Activated CD4-positive, CD25-positive, alpha-beta regulatory T cell treated with anti-CD3 and anti-CD28 coated beads, Interleukin-2, amount 50 U/mL, for 16 hours (primary cell): ENCODE results near the gene BICC1.

ENCODE experiments used
- DNase-seq: peaks from one replicate; pipeline ENCODE4 v3.0.0-alpha.2; 2020; ENCODE audit warnings: low read depth, low spot score

Gene BICC1

DNA sequence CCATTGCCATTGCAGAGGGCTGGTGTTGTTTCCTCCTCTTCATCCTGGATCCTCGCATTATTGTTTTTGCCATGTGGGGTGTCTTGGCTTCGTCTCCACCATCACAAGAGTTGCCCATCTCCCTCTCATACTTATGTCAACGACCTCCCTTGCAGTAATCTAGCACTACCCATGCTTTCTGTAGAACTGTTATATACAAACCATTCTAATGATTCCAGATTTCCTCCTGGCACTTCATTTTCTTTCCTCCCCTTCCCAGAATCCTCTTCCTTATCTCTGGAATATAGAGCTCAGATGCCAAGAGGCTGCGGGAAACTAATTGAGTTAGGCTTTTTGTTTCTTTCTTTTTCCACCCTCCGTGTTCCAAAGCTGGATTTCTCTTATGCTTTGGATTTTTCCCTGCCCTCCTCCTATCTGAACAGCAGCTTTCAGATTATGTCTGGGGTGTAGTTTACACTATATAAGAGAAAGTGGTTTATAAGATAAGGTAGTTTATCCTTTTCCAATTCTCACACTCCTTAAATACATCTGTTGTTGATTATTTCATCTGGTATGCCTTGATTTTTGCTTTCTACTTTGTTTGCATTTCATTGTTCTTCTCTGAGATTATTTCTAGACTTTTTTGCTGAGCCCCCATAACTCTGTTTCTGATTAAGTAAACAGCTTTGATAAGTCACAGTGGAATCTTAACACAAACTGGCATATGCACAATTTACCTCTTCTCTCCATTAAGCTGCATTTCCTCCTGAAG, 264.1 kb downstream of the BICC1 start:
- no peak for DNase-seq

DNA sequence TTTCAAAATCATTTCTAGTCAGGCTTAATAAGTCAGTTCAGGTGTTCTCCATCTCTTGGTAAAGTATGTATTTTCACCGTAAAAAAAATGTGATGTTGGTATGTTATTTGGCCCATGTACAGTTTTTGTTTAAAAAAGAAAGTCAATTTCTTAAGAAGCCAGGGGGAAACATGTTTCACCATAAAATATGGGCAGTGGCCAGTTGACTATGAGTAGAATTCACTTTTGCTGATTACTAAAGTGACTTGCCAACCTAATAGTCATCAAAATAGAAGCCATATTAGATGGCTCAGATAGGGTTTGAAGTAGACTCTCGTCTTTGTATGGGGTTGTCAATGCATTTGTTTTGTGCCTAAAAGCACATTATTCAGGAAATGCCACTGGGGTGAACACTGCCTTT, 266.3 kb downstream of the BICC1 start:
- no peak for DNase-seq

- no peak for DNase-seq
These were observed 266.9 kb downstream of the BICC1 start for GRCh38 chr10:58779594-58779993.

GRCh38 chr10:58780476-58780875, 267.8 kb downstream of the BICC1 start:
- no peak for DNase-seq

DNA sequence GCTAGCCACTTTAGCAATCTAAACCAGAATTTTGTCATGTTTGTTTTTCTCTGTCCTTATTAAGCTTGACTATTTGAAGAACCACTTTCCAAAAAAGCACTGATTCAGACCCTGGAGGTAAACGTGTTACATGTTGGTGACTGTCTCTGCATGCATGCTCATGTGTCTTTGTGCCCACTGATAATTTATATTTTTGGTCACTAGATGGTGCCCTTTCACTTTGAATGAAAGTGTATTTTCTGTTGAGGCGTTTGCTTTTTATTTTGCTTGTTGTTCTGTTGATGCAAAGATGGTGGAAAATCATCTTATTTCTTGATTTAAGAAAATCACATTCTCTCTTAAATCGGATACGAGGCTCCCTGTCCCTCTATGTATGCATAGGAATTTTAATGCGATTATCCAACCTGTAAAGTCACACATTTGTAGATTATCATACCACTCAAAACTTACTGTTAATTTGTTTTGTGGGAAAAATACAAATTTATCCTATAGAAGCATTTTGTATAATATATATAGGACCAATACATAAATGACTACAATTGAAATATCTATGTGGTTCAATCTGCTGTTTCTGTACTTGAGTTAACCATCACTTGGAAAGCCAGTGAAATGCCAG, 269.3 kb downstream of the BICC1 start:
- DNase-seq, result no peak

GRCh38 chr10:58782876-58783851, 270.5 kb downstream of the BICC1 start:
- DNase-seq, result no peak

DNA sequence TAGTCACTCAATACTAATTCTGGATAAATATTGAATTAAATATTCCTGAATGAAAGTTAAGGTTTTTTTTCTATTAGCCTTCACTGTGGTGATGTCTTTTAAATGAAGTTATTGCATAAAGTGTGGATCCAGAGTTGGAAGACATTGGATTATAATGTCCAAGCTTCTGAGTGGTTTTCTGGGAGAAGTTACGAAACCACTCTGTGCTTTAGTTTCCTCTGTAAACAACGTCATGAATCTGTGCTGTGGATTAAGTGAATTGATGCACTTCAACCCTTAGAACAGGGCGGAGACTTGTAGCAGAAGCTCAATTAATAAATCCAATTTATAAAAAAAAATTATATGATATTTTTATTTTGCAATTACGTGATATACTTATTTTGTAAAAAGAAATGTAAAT, 271.7 kb downstream of the BICC1 start:
- DNase-seq, result no peak

DNA sequence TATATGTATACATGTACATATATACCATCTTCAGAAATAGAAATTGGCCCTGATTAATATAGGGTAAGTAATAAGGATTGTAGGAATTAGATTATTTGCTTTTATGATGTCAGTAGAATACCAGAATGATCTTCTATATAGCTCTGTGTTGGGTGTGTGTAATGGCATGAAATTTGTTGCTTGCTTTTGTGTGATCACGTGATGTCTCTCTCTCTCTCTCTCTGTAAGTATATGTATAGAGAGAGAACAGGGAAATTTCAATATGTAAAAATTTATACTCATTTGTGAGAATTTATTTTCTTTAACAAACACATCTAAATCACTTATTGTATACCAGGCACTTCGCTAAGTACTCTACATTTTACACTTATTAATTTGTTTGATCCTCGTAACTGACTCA, 272.7 kb downstream of the BICC1 start:
- DNase-seq, result no peak

DNA sequence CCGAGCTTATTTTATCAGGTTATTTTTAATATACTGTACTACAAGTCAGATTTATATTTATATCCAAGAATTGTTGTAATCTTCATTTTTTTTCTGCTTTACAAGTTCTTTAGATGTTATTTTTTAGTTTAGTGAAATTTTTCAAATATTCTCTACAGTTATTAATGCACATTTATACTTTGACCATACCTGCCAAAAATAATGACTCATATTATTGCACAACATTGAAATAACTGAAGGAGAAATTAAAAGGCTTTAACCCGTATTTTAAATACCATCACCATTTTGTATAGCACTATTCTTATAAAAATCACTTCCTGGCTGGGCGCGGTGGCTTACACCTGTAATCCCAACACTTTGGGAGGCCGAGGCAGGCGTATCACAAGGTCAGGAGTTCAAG, 278.5 kb downstream of the BICC1 start:
- DNase-seq, result no peak

DNA sequence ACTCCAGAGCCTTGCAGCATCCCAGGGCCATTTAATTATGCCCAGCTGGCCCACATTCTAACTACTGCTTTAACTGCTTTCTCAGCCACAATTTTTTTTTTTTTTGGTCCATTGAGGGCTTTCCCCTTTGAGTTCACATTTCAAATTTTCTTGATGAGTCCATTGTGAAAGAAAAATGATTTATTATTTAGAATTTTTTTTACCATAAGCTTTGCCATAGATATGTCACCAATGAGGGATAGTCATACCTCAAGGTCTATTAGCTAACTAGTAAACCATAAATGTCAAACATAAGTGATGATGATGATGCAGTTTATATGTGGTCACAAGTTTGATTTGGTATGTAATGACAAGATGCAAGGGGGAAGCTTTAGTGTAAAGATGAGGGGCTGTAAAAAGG, 282.9 kb downstream of the BICC1 start:
- no peak for DNase-seq

DNA sequence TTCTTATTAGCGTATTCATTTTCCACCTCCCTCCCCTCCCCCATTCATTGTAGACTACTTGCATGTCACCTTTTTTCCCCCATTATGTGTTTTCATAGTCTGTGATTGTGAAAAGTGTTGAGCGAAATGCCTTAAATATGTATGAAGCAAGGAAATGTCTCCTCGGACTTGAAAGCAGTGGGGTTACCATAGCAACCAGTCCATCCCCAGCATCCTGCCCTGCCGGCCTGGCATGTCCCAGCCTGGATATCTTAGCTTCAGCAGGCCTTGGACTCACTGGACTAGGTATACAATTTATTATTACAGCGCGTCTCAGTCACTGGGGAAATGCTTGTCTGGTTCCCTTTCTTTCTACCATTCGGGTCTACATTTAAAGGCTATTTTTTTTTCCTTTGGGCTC, 283.6 kb downstream of the BICC1 start:
- no peak for DNase-seq

DNA sequence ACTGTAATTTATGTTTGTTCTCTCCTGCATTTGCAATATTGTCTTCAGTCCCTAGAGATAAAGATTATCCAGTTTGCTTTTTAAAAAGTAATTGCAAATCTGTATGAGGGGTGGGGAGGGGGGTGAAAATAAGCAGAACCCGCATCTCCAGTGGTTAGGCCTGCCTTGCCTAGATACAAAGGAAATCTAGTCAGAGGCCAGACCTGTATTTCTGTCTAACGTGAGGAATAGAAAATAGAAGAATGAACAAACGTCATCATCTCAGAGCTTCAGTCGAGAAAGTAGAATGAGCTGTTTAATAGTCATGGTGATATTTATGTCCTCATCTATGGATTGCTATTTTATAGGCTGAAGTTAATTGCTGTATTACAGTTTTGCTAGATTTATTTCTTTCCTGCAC, 284.2 kb downstream of the BICC1 start:
- no peak for DNase-seq

DNA sequence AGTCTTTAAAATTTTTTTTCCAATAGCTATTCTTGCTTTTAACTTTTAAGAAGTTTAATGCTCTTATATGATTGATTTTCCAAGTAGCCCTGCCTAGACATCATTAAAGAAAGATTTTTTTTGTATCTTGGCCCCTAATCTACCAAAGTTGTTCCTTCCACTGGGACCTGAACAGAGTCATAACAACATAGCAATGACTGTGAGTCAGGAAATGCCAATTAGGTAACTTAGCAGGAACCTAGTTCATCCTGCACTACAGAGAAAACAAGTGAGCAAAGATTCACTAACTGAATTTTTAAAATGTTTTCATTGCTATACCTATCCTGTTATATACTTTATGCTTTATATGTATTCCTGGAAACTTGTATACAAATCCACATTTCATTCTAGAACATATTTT, 284.7 kb downstream of the BICC1 start:
- no peak for DNase-seq

DNA sequence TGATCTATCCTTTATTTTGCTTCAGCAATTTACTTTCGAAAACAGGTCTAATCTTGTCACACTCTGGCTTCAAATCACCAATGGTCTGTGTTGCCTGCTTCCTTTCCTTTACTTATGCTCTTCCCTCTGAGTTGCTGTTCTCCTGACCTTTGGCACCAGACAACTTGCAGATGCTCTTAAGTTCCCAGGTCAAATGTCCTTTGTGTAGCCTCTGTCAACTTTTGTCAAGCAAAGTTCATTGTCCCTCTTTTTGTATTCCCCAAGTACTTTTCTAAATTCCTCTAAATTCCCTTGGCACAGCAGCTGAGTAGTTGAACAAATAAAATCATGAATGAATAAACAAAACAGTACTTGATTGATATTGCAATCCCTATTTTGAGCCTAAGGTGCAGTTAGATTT, 289.4 kb downstream of the BICC1 start:
- no peak for DNase-seq

DNA sequence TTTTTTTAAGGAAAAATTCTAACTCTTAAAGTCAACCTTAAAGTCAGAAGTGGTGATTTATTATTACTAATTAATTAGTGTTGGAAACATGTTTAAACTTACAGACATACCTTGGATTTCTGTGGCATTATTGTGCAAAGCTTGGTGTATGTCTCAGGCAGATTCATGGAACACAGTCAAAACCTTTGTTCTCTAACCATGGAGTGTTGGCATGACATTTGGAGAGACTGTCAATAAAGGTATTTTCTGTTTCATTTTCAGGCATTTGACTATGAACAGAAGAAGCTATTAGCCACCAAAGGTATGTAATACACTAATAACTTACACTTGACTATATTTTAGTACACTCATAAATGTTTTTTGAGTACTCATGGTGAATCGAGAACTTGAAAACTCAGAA, 293.7 kb downstream of the BICC1 start:
- no peak for DNase-seq

- no peak for DNase-seq
These were observed 294.4 kb downstream of the BICC1 start for GRCh38 chr10:58806970-58807628.

GRCh38 chr10:58807629-58808022, 295.0 kb downstream of the BICC1 start:
- DNase-seq, result no peak

- no peak for DNase-seq
These were observed 298.1 kb downstream of the BICC1 start for GRCh38 chr10:58810751-58811150.

- no peak for DNase-seq
These were observed 300.9 kb downstream of the BICC1 start for GRCh38 chr10:58813573-58813972.

DNA sequence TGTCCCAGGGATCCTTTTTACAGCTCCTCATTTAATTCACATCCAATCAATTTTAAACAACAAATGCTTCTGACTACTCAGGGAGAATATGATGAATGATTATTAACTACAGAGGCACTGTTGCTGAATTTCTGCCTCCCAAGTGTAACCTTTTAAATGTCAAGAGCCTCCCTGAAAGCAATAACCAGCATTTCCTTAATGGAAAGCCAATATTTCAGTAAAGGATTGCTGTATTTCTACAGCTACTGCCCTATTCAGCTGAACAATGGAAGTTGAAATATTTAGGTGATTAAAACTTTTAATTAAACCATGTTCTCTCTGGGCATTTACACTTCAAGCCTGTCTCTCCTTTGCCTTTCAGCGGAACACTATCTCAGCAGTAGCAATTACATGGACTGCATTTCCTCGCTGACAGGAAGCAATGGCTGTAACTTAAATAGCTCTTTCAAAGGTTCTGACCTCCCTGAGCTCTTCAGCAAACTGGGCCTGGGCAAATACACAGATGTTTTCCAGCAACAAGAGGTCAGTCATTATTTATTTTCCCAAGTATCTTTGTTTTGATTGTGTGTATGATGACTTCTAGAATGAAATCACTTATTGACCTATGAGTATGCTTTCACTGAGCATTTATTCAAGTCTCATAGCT, 304.7 kb downstream of the BICC1 start:
- no peak for DNase-seq

GRCh38 chr10:58818900-58819299, 306.2 kb downstream of the BICC1 start:
- no peak for DNase-seq
